ENCODE measurements around the gene CNDP2.

GRCh38 chr18:74551452-74551851 lies 55.3 kb downstream of the CNDP2 start:
- no peak for TF ChIP-seq CTCF (conservative IDR thresholded peaks at IDR 0.05)
- TF ChIP-seq EZH2 (IDR thresholded peaks at IDR 0.05; ENCODE audit: low read depth) = no peak
